ENCODE measurements around the gene PLEKHG7. TPM values are rescaled to one million over a fixed set of nuclear protein-coding genes. Genes with fewer than 3 reads are reported as not detected.

Gene PLEKHG7
- total and polyA plus RNA-seq, 4 donors, result 0.81 to 6.1 (median 3.1) TPM

DNA sequence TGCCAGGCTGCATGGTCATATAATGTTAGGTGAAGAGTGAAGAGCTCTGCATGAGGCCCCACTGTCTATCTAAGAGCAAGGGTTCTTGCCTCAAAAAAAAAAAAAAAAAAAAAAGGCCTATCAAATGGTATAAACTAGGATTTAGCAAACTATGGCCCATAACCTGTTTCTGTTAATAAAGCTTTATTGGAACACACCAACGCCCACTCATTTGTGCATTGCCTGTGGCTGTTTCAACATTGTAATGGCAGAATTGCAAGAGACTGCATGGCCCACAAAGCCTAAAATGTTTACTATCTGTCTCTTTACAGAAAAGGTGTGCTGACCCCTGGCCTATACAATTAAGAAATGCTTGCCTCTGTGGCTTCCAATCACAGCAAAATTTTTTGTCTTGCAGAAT is 12.8 kb downstream of the PLEKHG7 start:
- Histone ChIP-seq H3K27me3 (ENCODE audit: control insufficient read depth in 3 of 3, insufficient read depth in 3 of 3, low read length in 2 of 3) (no peaks in the 10 kb centered on the region), H3K4me3 (no peak overlapping the region), H3K9ac (ENCODE audit: insufficient read depth in 1 of 2, low read length in 2 of 2) (no peak overlapping the region), H3K4me1 (ENCODE audit: control insufficient read depth in 5 of 5, insufficient read depth in 5 of 5, low read length in 5 of 5) (no peaks in the 10 kb centered on the region), H3K36me3 (ENCODE audit: control insufficient read depth in 4 of 4, insufficient read depth in 4 of 4, low read length in 4 of 4) (no peaks in the 10 kb centered on the region), H3K27ac (ENCODE audit: low read depth in 1 of 2, low read length in 1 of 2) (no peak overlapping the region), H3K9me3 (ENCODE audit: control insufficient read depth in 4 of 4, insufficient read depth in 3 of 4, low read length in 3 of 4) (no peaks in the 10 kb centered on the region)
- no peak for ATAC-seq (ENCODE audit: insufficient read depth, low FRiP score)
- DNase-seq, result no peak
- 50 to 58% methylated on average over 1 of the region's 1 CpG for WGBS, 2 donors
- TF ChIP-seq, protein P1, sequence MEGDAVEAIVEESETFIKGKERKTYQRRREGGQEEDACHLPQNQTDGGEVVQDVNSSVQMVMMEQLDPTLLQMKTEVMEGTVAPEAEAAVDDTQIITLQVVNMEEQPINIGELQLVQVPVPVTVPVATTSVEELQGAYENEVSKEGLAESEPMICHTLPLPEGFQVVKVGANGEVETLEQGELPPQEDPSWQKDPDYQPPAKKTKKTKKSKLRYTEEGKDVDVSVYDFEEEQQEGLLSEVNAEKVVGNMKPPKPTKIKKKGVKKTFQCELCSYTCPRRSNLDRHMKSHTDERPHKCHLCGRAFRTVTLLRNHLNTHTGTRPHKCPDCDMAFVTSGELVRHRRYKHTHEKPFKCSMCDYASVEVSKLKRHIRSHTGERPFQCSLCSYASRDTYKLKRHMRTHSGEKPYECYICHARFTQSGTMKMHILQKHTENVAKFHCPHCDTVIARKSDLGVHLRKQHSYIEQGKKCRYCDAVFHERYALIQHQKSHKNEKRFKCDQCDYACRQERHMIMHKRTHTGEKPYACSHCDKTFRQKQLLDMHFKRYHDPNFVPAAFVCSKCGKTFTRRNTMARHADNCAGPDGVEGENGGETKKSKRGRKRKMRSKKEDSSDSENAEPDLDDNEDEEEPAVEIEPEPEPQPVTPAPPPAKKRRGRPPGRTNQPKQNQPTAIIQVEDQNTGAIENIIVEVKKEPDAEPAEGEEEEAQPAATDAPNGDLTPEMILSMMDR (IDR thresholded peaks at IDR 0.05; ENCODE audit: control extremely low read depth, extremely low read depth), result no peak

DNA sequence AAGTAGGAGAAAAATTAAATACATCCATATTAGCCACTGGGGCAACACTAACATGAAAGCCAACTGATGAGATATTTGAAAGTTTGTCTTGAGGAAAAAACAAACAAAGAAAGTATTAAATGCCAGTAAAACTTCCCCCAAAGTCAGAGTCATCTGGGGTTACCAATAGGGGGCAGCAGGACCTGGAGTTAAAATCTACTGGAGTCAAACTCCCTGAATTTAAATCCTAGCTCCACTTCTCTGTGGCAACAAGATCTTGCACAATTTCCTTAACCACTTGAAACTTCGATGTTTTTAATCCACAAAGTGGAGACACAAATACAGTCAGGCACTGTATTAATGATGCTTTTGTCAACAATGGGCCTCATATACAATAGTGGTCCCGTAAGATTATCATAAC is 14.4 kb downstream of the PLEKHG7 start:
- Histone ChIP-seq H3K9me3 (ENCODE audit: control insufficient read depth in 4 of 4, insufficient read depth in 3 of 4, low read length in 3 of 4) (no peaks in the 10 kb centered on the region), H3K36me3 (ENCODE audit: control insufficient read depth in 4 of 4, insufficient read depth in 4 of 4, low read length in 4 of 4) (no peaks in the 10 kb centered on the region), H3K27ac (ENCODE audit: low read depth in 1 of 2, low read length in 1 of 2) (no peak overlapping the region), H3K27me3 (ENCODE audit: control insufficient read depth in 3 of 3, insufficient read depth in 3 of 3, low read length in 2 of 3) (no peaks in the 10 kb centered on the region), H3K4me3 (no peak overlapping the region), H3K4me1 (ENCODE audit: control insufficient read depth in 5 of 5, insufficient read depth in 5 of 5, low read length in 5 of 5) (no peaks in the 10 kb centered on the region), H3K9ac (ENCODE audit: insufficient read depth in 1 of 2, low read length in 2 of 2) (no peak overlapping the region)
- WGBS, 2 donors, result 39 to 47% methylated on average over 2 of the region's 2 CpGs
- TF ChIP-seq, protein P1 (IDR thresholded peaks at IDR 0.05; ENCODE audit: control extremely low read depth, extremely low read depth), result no peak
- ATAC-seq (ENCODE audit: insufficient read depth, low FRiP score) (no peak), DNase-seq (peak in 1 of 3 donors; percentile 37)

DNA sequence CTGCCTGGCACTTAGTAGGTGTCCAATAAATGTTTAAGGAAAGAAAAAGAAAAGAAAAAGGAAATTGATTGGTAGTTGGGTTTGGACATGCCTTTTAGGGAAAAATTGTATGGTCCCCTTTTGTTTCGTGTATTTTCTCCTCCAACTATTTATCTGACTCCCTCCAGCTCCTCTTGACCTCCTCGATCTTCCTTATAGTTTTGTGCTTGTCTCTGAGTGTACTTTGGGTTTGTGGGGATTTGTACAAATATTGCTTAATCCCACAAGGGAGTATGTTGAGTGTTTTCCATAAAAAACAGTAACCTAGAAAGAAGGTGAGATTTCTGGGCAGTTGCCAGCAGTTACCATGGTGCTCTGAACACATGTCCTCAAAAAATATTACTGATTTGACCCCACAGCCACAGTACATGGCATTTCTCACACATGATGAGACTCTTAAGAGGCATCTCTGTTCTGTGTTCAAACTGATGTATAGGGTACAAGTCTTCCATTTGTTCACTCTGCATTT is 15.7 kb downstream of the PLEKHG7 start:
- no peak overlapping the region for H3K9ac ChIP-seq (ENCODE audit: insufficient read depth in 1 of 2, low read length in 2 of 2)
- H3K36me3 ChIP-seq (ENCODE audit: control insufficient read depth in 4 of 4, insufficient read depth in 4 of 4, low read length in 4 of 4), result no peaks in the 10 kb centered on the region
- TF ChIP-seq, protein P1 (IDR thresholded peaks at IDR 0.05; ENCODE audit: control extremely low read depth, extremely low read depth), result no peak
- no peak overlapping the region for H3K27ac ChIP-seq (ENCODE audit: low read depth in 1 of 2, low read length in 1 of 2)
- ATAC-seq (ENCODE audit: insufficient read depth, low FRiP score) (no peak), DNase-seq (peak in 2 of 3 donors; percentile 16 to 51)
- WGBS, 2 donors, result 73 to 81% methylated on average over 2 of the region's 2 CpGs
- H3K4me3 ChIP-seq, result no peak overlapping the region
- H3K9me3 ChIP-seq (ENCODE audit: control insufficient read depth in 4 of 4, insufficient read depth in 3 of 4, low read length in 3 of 4), result no peaks in the 10 kb centered on the region
- no peaks in the 10 kb centered on the region for H3K4me1 ChIP-seq (ENCODE audit: control insufficient read depth in 5 of 5, insufficient read depth in 5 of 5, low read length in 5 of 5)
- H3K27me3 ChIP-seq (ENCODE audit: control insufficient read depth in 3 of 3, insufficient read depth in 3 of 3, low read length in 2 of 3), result no peaks in the 10 kb centered on the region

DNA sequence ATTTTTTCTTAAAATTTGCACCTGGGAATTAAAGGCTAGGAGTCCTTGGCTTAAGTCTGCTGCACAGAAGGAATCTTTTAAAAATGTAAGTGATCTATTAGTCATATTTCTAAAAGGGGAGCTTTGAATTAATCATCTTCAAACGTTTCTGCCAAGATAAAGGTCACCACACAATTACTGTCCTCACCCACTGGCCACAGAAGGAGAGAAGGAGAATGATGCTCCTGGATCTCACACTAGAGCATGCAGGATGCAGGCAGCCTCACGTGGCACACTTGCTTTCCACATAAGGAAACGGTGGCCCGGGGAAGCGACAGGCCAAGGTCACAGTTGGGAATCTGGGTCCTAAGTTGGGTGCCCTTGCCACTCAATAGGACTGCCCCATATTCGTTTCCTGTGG is 16.9 kb downstream of the PLEKHG7 start:
- WGBS, 2 donors, result 68% methylated on average over 6 of the region's 6 CpGs
- TF ChIP-seq, protein P1 (IDR thresholded peaks at IDR 0.05; ENCODE audit: control extremely low read depth, extremely low read depth), result no peak
- Histone ChIP-seq H3K27me3 (ENCODE audit: control insufficient read depth in 3 of 3, insufficient read depth in 3 of 3, low read length in 2 of 3) (no peaks in the 10 kb centered on the region), H3K9ac (ENCODE audit: insufficient read depth in 1 of 2, low read length in 2 of 2) (no peak overlapping the region), H3K27ac (ENCODE audit: low read depth in 1 of 2, low read length in 1 of 2) (no peak overlapping the region), H3K4me3 (no peak overlapping the region), H3K36me3 (ENCODE audit: control insufficient read depth in 4 of 4, insufficient read depth in 4 of 4, low read length in 4 of 4) (no peaks in the 10 kb centered on the region), H3K4me1 (ENCODE audit: control insufficient read depth in 5 of 5, insufficient read depth in 5 of 5, low read length in 5 of 5) (no peaks in the 10 kb centered on the region), H3K9me3 (ENCODE audit: control insufficient read depth in 4 of 4, insufficient read depth in 3 of 4, low read length in 3 of 4) (peaks cover 0 to 3% (median 0%) of the 10 kb centered on the region in 4 donors)
- no peak for ATAC-seq (ENCODE audit: insufficient read depth, low FRiP score)
- DNase-seq, result no peak

Data from lung (tissue), 12 donors.